Endothelial cell of umbilical vein (primary cell): ENCODE measurements around the gene LIM2. TPM values are rescaled to one million over a fixed set of nuclear protein-coding genes. Genes with fewer than 3 reads are reported as not detected.

Source experiments
- BruUV-seq: library from RNA; stranded (reverse); fragments of 400-500 nt; replicated peaks from 2 replicates; lab custom pipeline; 2021; lab: Mats Ljungman, UMichigan
- CTCF ChIA-PET: fragments of 300-600, 350-600 bp; sonication (Branson Sonifier 250); formaldehyde crosslinking; loops from one replicate; lab custom pipeline; 2021; ENCODE audit warnings: antibody characterized with exemption, inconsistent platforms; lab: Charles Lee
- POLR2A ChIA-PET: fragments of 300-600, 350-600 bp; sonication (Branson Sonifier 250); formaldehyde crosslinking; loops from one replicate; lab custom pipeline; 2021; ENCODE audit warnings: antibody characterized with exemption, inconsistent platforms; lab: Charles Lee
- DNase-seq: peaks from one replicate; pipeline ENCODE4 v3.0.0-alpha.2; 2011; ENCODE audit warnings: low read depth, low spot score
- FAIRE-seq: peaks from 2 replicates; lab custom pipeline; 2011; peaks lifted over from hg19 to GRCh38; lab: Jason Lieb, UNC
- H2AFZ ChIP-seq: 2 replicates; pipeline ENCODE4 v1.6.0; 2012; ENCODE audit warnings: low read depth, low read length, control low read depth, inconsistent platforms
- H3K27ac ChIP-seq: 2 replicates; pipeline ENCODE4 v1.5.1; 2011; ENCODE audit warnings: low read depth, mild to moderate bottlenecking, control low read depth, low read length, moderate library complexity; ENCODE audit not compliant: insufficient read depth
- H3K27me3 ChIP-seq, 2 experiments: 2 replicates each; pipeline versions ENCODE4 v1.6.0 to v1.6.1; 2011; ENCODE audit warnings: low read length in 2 of 2, mixed read lengths in 1 of 2; ENCODE audit not compliant: control insufficient read depth in 2 of 2, insufficient read depth in 2 of 2
- H3K36me3 ChIP-seq, 2 experiments: 2 replicates in 1 of 2; 3 replicates in 1 of 2; pipeline ENCODE4 v1.5.1; 2011; ENCODE audit warnings: low read length in 2 of 2, mild to moderate bottlenecking in 1 of 2, moderate library complexity in 1 of 2; ENCODE audit not compliant: control insufficient read depth in 2 of 2, insufficient read depth in 2 of 2; ENCODE audit errors: extremely low read depth in 1 of 2
- H3K4me1 ChIP-seq: 3 replicates; pipeline ENCODE4 v1.5.1; 2011; ENCODE audit warnings: mild to moderate bottlenecking, low read length; ENCODE audit not compliant: control insufficient read depth, insufficient read depth; ENCODE audit errors: extremely low read depth
- H3K4me2 ChIP-seq: 2 replicates; pipeline ENCODE4 v1.6.1; 2011; ENCODE audit warnings: low read length, control low read depth, mixed read lengths; ENCODE audit not compliant: insufficient read depth
- H3K4me3 ChIP-seq, 3 experiments: fragments of 200-600 bp in 1 of 3; sonication (generic), shearing (Covaris generic) in 1 of 3; replicated peaks in 1 of 3; 2 replicates each; pipeline ENCODE4 v1.5.1; 2011 to 2016; ENCODE audit warnings: control low read depth in 3 of 3, low read length in 3 of 3, mild to moderate bottlenecking in 2 of 3, inconsistent platforms in 1 of 3, low read depth in 1 of 3, moderate library complexity in 1 of 3; ENCODE audit not compliant: insufficient read depth in 1 of 3
- H3K79me2 ChIP-seq: 2 replicates; pipeline ENCODE4 v1.6.0; 2012; ENCODE audit warnings: low read length, inconsistent platforms; ENCODE audit not compliant: control insufficient read depth, insufficient read depth
- H3K9ac ChIP-seq: replicated peaks from 2 replicates; pipeline ENCODE3; 2011; ENCODE audit warnings: low read length, control low read depth; ENCODE audit not compliant: insufficient read depth; ENCODE audit errors: extremely low read depth
- H3K9me1 ChIP-seq: replicated peaks from 3 replicates; pipeline ENCODE4 v1.6.0; 2011; ENCODE audit warnings: mild to moderate bottlenecking, low read length; ENCODE audit not compliant: control insufficient read depth, insufficient read depth; ENCODE audit errors: extremely low read depth
- H3K9me3 ChIP-seq: replicated peaks from 2 replicates; pipeline ENCODE4 v1.5.1; 2012; ENCODE audit warnings: low read length, inconsistent platforms; ENCODE audit not compliant: control insufficient read depth, insufficient read depth
- H4K20me1 ChIP-seq: replicated peaks from 2 replicates; pipeline ENCODE3; 2011; ENCODE audit warnings: mild to moderate bottlenecking, low read length; ENCODE audit not compliant: control insufficient read depth, insufficient read depth; ENCODE audit errors: extremely low read depth
- EZH2 ChIP-seq: IDR thresholded peaks from 2 replicates; pipeline ENCODE4 v1.6.1; 2012; ENCODE audit warnings: borderline replicate concordance, low read depth, mild to moderate bottlenecking, moderate library complexity, low read length, inconsistent platforms; ENCODE audit not compliant: severe bottlenecking
- FOS ChIP-seq: IDR thresholded peaks from 2 replicates; pipeline ENCODE4 v1.6.1; 2011; ENCODE audit warnings: mild to moderate bottlenecking, low read length, moderate library complexity, borderline replicate concordance; ENCODE audit not compliant: insufficient read depth
- GATA2 ChIP-seq: IDR thresholded peaks from 2 replicates; pipeline ENCODE4 v1.7.0; 2011; ENCODE audit warnings: low read depth, mild to moderate bottlenecking, moderate library complexity, mixed read lengths, low read length; ENCODE audit not compliant: insufficient read length, insufficient read depth
- JUN ChIP-seq: IDR thresholded peaks from 2 replicates; pipeline ENCODE4 v1.6.1; 2011; ENCODE audit warnings: borderline replicate concordance, low read depth; ENCODE audit not compliant: insufficient read length, insufficient read depth
- POLR2A ChIP-seq: IDR thresholded peaks from 2 replicates; pipeline ENCODE4 v1.6.1; 2012; ENCODE audit warnings: low read depth, mild to moderate bottlenecking, control low read depth, low read length
- dilution Hi-C: fragments of 300-500 bp; cut with MboI; formaldehyde crosslinking; loops from one replicate; pipeline ENCODE4 v1.15.0; 2019; ENCODE audit warnings: low sequenced_read_pairs; ENCODE audit not compliant: extremely low pct_ligation_motif_present
- intact Hi-C: fragments of 100-400 bp; cut with micrococcal nuclease; formaldehyde crosslinking; loops from one replicate; pipeline ENCODE4 v1.10.0; 2022
- polyA plus RNA-seq, 4 experiments: library from polyadenylated mRNA; depleted of rRNA in 3 of 4; stranded (reverse) in 3 of 4; unstranded in 1 of 4; fragments of >200 nt; gene quantifications; 2 replicates each; pipeline versions ENCODE4 v1.2.1 to v1.2.3, GENCODE V29; 2011 to 2012; ENCODE audit warnings: missing spikeins in 1 of 4
- total RNA-seq: library from RNA; stranded (reverse); gene quantifications from 2 replicates; pipeline ENCODE4 v1.2.3, GENCODE V29; 2021
- TF ChIP-seq, protein P1 (sequence below), 2 donors: IDR thresholded peaks; 1 replicate in 1 of 2; 2 replicates in 1 of 2; pipeline ENCODE4 v1.5.1; 2011; ENCODE audit warnings: low read length in 2 of 2, mild to moderate bottlenecking in 2 of 2, moderate library complexity in 2 of 2, control low read depth in 1 of 2, inconsistent platforms in 1 of 2, low read depth in 1 of 2; ENCODE audit not compliant: insufficient read depth in 1 of 2; ENCODE audit errors: extremely low read depth in 1 of 2

The LIM2 gene
- total and polyA plus RNA-seq, 2 donors (not counting 3 experiments of a cell fraction or from before 2014, with no cell fraction given) = not detected

DNA sequence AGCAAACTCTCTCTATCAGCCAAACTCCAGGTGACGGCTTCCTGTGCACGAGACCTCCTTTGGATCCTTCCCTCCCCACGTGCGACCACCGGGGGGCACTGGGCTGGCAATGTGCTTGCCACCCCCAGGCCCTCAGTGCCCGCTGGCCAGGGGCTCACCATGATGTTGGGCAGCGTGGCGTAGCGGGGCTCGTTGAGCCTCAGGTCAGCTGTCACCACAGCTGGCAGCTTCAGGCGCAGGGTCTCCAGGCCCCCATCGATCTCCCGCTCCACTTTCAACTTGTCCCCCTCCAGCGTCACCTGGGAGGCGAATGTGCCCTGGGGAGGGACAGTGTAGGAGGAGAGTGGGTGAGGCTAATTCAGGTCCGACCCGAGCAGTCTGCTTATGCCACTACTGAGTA is 41.0 kb downstream of the LIM2 start:
- no peaks in the 10 kb centered on the region for H3K9me3 ChIP-seq
- peaks cover 0 to 3% of the 10 kb centered on the region in 2 experiments for H3K36me3 ChIP-seq
- BruUV-seq = no TSS peak
- dilution Hi-C loops = no loop called here
- ChIA-PET CTCF (no interaction called here), POLR2A (no interaction called here)
- no peak overlapping the region for H3K4me2 ChIP-seq
- H3K4me1 ChIP-seq = no peaks in the 10 kb centered on the region
- no peak for FAIRE-seq
- no peaks in the 10 kb centered on the region for H3K27me3 ChIP-seq
- H3K27ac ChIP-seq = no peak overlapping the region
- intact Hi-C loops = no loop called here
- H3K4me3 ChIP-seq = no peak overlapping the region
- no peaks in the 10 kb centered on the region for H4K20me1 ChIP-seq
- no peak overlapping the region for H3K9ac ChIP-seq
- TF ChIP-seq, protein P1, sequence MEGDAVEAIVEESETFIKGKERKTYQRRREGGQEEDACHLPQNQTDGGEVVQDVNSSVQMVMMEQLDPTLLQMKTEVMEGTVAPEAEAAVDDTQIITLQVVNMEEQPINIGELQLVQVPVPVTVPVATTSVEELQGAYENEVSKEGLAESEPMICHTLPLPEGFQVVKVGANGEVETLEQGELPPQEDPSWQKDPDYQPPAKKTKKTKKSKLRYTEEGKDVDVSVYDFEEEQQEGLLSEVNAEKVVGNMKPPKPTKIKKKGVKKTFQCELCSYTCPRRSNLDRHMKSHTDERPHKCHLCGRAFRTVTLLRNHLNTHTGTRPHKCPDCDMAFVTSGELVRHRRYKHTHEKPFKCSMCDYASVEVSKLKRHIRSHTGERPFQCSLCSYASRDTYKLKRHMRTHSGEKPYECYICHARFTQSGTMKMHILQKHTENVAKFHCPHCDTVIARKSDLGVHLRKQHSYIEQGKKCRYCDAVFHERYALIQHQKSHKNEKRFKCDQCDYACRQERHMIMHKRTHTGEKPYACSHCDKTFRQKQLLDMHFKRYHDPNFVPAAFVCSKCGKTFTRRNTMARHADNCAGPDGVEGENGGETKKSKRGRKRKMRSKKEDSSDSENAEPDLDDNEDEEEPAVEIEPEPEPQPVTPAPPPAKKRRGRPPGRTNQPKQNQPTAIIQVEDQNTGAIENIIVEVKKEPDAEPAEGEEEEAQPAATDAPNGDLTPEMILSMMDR (IDR thresholded peaks at IDR 0.05; ENCODE audit: extremely low read depth in 1 of 2, insufficient read depth in 1 of 2, low read depth in 1 of 2, low read length in 2 of 2) = peak in 1 of 2 donors; percentile 6
- TF ChIP-seq FOS = no peak
- H3K9me1 ChIP-seq = no peaks in the 10 kb centered on the region
- H3K79me2 ChIP-seq = no peaks in the 10 kb centered on the region
- no peak for DNase-seq
- no peak overlapping the region for H2AFZ ChIP-seq

DNA sequence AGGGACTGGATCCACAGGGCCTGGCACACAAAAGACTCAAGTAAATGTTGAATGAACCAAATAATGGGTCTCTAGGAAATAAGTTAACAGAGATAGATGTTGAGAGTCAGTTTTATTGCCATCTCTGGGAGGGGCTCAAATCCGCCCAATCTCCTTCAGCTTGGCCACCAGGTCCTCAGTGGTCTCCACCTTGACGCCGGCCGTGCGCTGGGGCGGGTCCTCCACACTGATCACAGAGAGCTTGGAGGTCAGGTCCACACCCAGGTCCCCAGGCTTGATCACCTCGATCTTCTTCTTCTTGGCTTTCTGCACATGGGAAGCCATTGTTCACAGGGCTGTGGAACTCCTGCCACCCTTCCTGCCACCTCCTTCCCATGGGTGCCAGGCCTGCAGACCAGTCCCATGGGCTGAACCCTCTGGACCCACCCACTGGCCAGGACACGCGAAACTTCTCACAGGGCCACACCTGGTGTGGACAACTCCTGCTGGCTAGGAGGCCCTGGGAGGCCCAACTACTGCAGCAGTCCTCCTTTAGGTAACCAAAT is 42.6 kb downstream of the LIM2 start:
- H3K9me3 ChIP-seq = no peaks in the 10 kb centered on the region
- no peak overlapping the region for H3K4me2 ChIP-seq
- H3K9me1 ChIP-seq = no peaks in the 10 kb centered on the region
- H3K27me3 ChIP-seq = no peaks in the 10 kb centered on the region
- peaks cover 2% of the 10 kb centered on the region for H3K4me1 ChIP-seq
- no peak overlapping the region for H3K27ac ChIP-seq
- dilution Hi-C loops (no loop called here), intact Hi-C loops (no loop called here)
- POLR2A ChIA-PET = no interaction called here
- no peak overlapping the region for H3K4me3 ChIP-seq
- TF ChIP-seq, protein P1 (IDR thresholded peaks at IDR 0.05; ENCODE audit: extremely low read depth in 1 of 2, insufficient read depth in 1 of 2, low read depth in 1 of 2, low read length in 2 of 2) = no peak
- TF ChIP-seq JUN (no peak), POLR2A (no peak), FOS (no peak), GATA2 (no peak), EZH2 (no peak)
- CTCF ChIA-PET = no interaction called here
- H2AFZ ChIP-seq = no peak overlapping the region
- no peaks in the 10 kb centered on the region for H4K20me1 ChIP-seq
- no peaks in the 10 kb centered on the region for H3K36me3 ChIP-seq
- no peaks in the 10 kb centered on the region for H3K79me2 ChIP-seq
- BruUV-seq = no TSS peak
- DNase-seq (no peak), FAIRE-seq (no peak)
- H3K9ac ChIP-seq = no peak overlapping the region
